GM23338 (cell line): ENCODE measurements around the gene CPA1.

Source experiments
- CREB1 ChIP-seq: fragments of 250-450 bp; sonication (Bioruptor Pico); IDR thresholded peaks from 2 replicates; pipeline ENCODE4 v1.5.0; 2020; ENCODE audit warnings: low read depth, mild to moderate bottlenecking, moderate library complexity
- CTCF ChIP-seq, 2 experiments: fragments of 200-600 bp in 1 of 2; sonication (generic) in 1 of 2; conservative IDR thresholded peaks; 2 replicates each; pipeline versions ENCODE4 v1.5.1 to v1.6.1; 2016 to 2017; ENCODE audit warnings: antibody characterized with exemption in 2 of 2, low read depth in 2 of 2, mild to moderate bottlenecking in 2 of 2, moderate library complexity in 1 of 2
- ETS1 ChIP-seq: IDR thresholded peaks from 2 replicates; pipeline ENCODE4 v1.6.1; 2016; ENCODE audit warnings: antibody characterized with exemption
- EZH2 ChIP-seq: fragments of 200-600 bp; sonication (generic); IDR thresholded peaks from one replicate; pipeline ENCODE4 v1.8.0; 2017; ENCODE audit warnings: antibody characterized with exemption, mild to moderate bottlenecking, low read depth; ENCODE audit not compliant: unreplicated experiment
- EZH2phosphoT487 ChIP-seq: fragments of 200-600 bp; sonication (generic); IDR thresholded peaks from one replicate; pipeline ENCODE4 v1.8.1; 2018; ENCODE audit warnings: antibody characterized with exemption; ENCODE audit not compliant: unreplicated experiment
- JUNB ChIP-seq: IDR thresholded peaks from one replicate; pipeline ENCODE4 v1.6.1; 2016; ENCODE audit warnings: antibody characterized with exemption; ENCODE audit not compliant: unreplicated experiment
- NANOG ChIP-seq: IDR thresholded peaks from 2 replicates; pipeline ENCODE4 v1.6.1; 2016; ENCODE audit warnings: antibody characterized with exemption, borderline replicate concordance
- POLR2AphosphoS5 ChIP-seq: IDR thresholded peaks from 2 replicates; pipeline ENCODE4 v1.6.1; 2016; ENCODE audit warnings: antibody characterized with exemption, low read depth
- REST ChIP-seq: IDR thresholded peaks from one replicate; pipeline ENCODE4 v1.6.1; 2018; ENCODE audit warnings: antibody characterized with exemption; ENCODE audit not compliant: unreplicated experiment
- ZNF114 ChIP-seq: fragments of 250-450 bp; sonication (Bioruptor Pico); IDR thresholded peaks from 2 replicates; pipeline ENCODE4 v1.5.0; 2020; ENCODE audit warnings: mild to moderate bottlenecking, moderate library complexity
- ZNF331 ChIP-seq: fragments of 250-450 bp; sonication (Bioruptor Pico); IDR thresholded peaks from 2 replicates; pipeline ENCODE4 v1.5.0; 2020; ENCODE audit warnings: low read depth, mild to moderate bottlenecking, moderate library complexity

GRCh38 chr7:130380861-130381455, 664 bp downstream of the CPA1 start:
- TF ChIP-seq EZH2phosphoT487, result no peak
- TF ChIP-seq CTCF (conservative IDR thresholded peaks at IDR 0.05; ENCODE audit: low read depth in 2 of 2), result no peak
- no peak for TF ChIP-seq POLR2AphosphoS5
- TF ChIP-seq REST, result no peak
- TF ChIP-seq EZH2, result no peak
- TF ChIP-seq NANOG, result no peak
- no peak for TF ChIP-seq CREB1 (CRISPR knock-in tag)
- no peak for TF ChIP-seq JUNB
- no peak for TF ChIP-seq ZNF331 (CRISPR knock-in tag)
- no peak for TF ChIP-seq ETS1
- TF ChIP-seq ZNF114 (CRISPR knock-in tag), result no peak
